PC-3 (cell line): ENCODE results near the gene SLC2A13. TPM values are rescaled to one million over a fixed set of nuclear protein-coding genes. Genes with fewer than 3 reads are reported as not detected.

ENCODE experiments used
- ATAC-seq: fragments of 200-7000 bp; cut with Tn5 transposase; 2 replicates; pipeline ENCODE4 v1.9.1; 2020; ENCODE audit warnings: mild to moderate bottlenecking, moderate library complexity
- BruUV-seq: library from RNA; stranded (reverse); fragments of 400-500 nt; replicated peaks from 2 replicates; lab custom pipeline; 2021; lab: Mats Ljungman, UMichigan
- CTCF ChIA-PET: fragments of 300-600 bp; sonication (Branson Sonifier 250); formaldehyde crosslinking; loops from one replicate; lab custom pipeline; 2022; ENCODE audit warnings: antibody characterized with exemption; lab: Charles Lee
- POLR2A ChIA-PET: fragments of 300-600 bp; sonication (Branson Sonifier 250); formaldehyde crosslinking; loops from one replicate; lab custom pipeline; 2022; ENCODE audit warnings: antibody characterized with exemption; ENCODE audit not compliant: unreplicated experiment; lab: Charles Lee
- DNase-seq: peaks from one replicate; pipeline ENCODE4 v3.0.0-alpha.2; 2015
- H2AFZ ChIP-seq: fragments of 300-600 bp; sonication (generic); 2 replicates; pipeline ENCODE4 v1.6.0; 2016; ENCODE audit warnings: antibody characterized with exemption, low read length
- H3F3A ChIP-seq: fragments of 300-600 bp; sonication (generic); one replicate; pipeline ENCODE4 v1.6.0; 2017; ENCODE audit warnings: antibody characterized with exemption, low read length, control low read depth, mild to moderate bottlenecking; ENCODE audit not compliant: unreplicated experiment
- H3K27ac ChIP-seq: fragments of 300-600 bp; sonication (generic); 2 replicates; pipeline ENCODE4 v1.5.1; 2016; ENCODE audit warnings: mild to moderate bottlenecking, low read length
- H3K27me3 ChIP-seq: fragments of 300-600 bp; sonication (generic); 2 replicates; pipeline ENCODE4 v1.6.1; 2016; ENCODE audit warnings: low read length, mixed read lengths
- H3K36me3 ChIP-seq: fragments of 300-600 bp; sonication (generic); 2 replicates; pipeline ENCODE4 v1.6.1; 2016; ENCODE audit warnings: low read depth, mixed run types, low read length, mixed read lengths
- H3K4me1 ChIP-seq: fragments of 300-600 bp; sonication (generic); 2 replicates; pipeline ENCODE4 v1.5.1; 2016; ENCODE audit warnings: low read length; ENCODE audit not compliant: insufficient read depth
- H3K4me2 ChIP-seq: fragments of 300-600 bp; sonication (generic); 2 replicates; pipeline ENCODE4 v1.6.0; 2016; ENCODE audit warnings: low read length
- H3K4me3 ChIP-seq: fragments of 300-600 bp; sonication (generic); 2 replicates; pipeline ENCODE4 v1.5.1; 2016; ENCODE audit warnings: mild to moderate bottlenecking, low read length, mixed read lengths
- H3K79me2 ChIP-seq: fragments of 300-600 bp; sonication (generic); 2 replicates; pipeline ENCODE4 v1.6.1; 2017; ENCODE audit warnings: low read length, mixed read lengths
- H3K9ac ChIP-seq: fragments of 300-600 bp; sonication (generic); 2 replicates; pipeline ENCODE4 v1.6.0; 2016; ENCODE audit warnings: mild to moderate bottlenecking, low read length
- H3K9me2 ChIP-seq: fragments of 300-600 bp; sonication (generic); replicated peaks from 2 replicates; pipeline ENCODE4 v1.6.1; 2016; ENCODE audit warnings: mixed run types, low read length, mixed read lengths
- H3K9me3 ChIP-seq: fragments of 300-600 bp; sonication (generic); 2 replicates; pipeline ENCODE4 v1.6.1; 2016; ENCODE audit warnings: low read length, mixed read lengths
- H4K20me1 ChIP-seq: fragments of 300-600 bp; sonication (generic); 2 replicates; pipeline ENCODE4 v1.6.1; 2016; ENCODE audit warnings: low read length, mixed read lengths
- EZH2 ChIP-seq: fragments of 300-600 bp; sonication (generic); IDR thresholded peaks from one replicate; pipeline ENCODE4 v1.6.1; 2017; ENCODE audit warnings: antibody characterized with exemption, mild to moderate bottlenecking, low read length; ENCODE audit not compliant: unreplicated experiment
- EZH2phosphoT487 ChIP-seq: fragments of 300-600 bp; sonication (generic); IDR thresholded peaks from 2 replicates; pipeline ENCODE4 v1.6.1; 2018; ENCODE audit warnings: mild to moderate bottlenecking, antibody characterized with exemption, low read length, borderline replicate concordance
- intact Hi-C: fragments of 100-400 bp; cut with micrococcal nuclease; formaldehyde crosslinking; loops from 2 replicates; pipeline ENCODE4 v1.9.0; 2023
- total RNA-seq: library from RNA; depleted of rRNA; stranded (reverse); fragments of >200 nt; gene quantifications from 2 replicates; pipeline ENCODE4 v1.2.3, GENCODE V29; 2014
- TF ChIP-seq, protein P1 (sequence below): fragments of 300-600 bp; sonication (generic); conservative IDR thresholded peaks from 2 replicates; pipeline ENCODE4 v1.5.1; 2017; ENCODE audit warnings: antibody characterized with exemption, low read depth, mild to moderate bottlenecking, low read length

Gene SLC2A13
- total RNA-seq, 1 experiment from 2014 or later = 3.4 TPM

DNA sequence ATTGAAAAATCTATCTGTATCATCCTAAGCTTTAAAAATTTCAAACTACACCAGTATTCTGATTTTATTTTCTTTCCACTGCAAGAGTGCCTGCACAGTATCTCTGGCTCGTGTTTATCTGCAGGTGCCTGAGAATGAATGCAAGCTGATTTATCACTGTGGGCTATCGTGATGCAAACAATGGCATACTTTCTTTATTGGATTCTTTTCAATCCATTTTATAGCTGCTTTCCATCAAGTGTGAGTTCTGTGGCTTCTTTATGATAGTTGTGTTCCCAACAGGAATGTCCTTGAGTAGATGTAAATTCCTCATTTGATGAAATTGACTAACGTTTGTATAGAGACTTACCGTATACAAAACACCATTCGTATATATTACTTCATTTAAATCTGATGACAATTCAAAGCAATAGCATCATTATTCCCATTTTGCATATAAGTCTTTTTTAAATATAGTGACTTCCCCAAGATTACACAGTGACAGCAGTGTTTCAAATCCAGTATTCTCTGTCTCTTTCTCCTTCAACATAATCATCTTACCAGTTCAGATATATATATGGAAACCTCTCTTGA is 326.0 kb downstream of the SLC2A13 start:
- Histone ChIP-seq H3K27ac (no peak overlapping the region), H2AFZ (no peak overlapping the region), H3K9ac (no peak overlapping the region), H4K20me1 (no peaks in the 10 kb centered on the region), H3K9me2 (no peaks in the 10 kb centered on the region), H3K4me3 (no peak overlapping the region), H3K4me2 (no peak overlapping the region), H3K27me3 (no peaks in the 10 kb centered on the region), H3K79me2 (no peaks in the 10 kb centered on the region), H3F3A (no peaks in the 10 kb centered on the region), H3K36me3 (no peaks in the 10 kb centered on the region), H3K4me1 (no peaks in the 10 kb centered on the region), H3K9me3 (no peaks in the 10 kb centered on the region)
- CTCF ChIA-PET = no interaction called here
- intact Hi-C loops = no loop called here
- TF ChIP-seq, protein P1, sequence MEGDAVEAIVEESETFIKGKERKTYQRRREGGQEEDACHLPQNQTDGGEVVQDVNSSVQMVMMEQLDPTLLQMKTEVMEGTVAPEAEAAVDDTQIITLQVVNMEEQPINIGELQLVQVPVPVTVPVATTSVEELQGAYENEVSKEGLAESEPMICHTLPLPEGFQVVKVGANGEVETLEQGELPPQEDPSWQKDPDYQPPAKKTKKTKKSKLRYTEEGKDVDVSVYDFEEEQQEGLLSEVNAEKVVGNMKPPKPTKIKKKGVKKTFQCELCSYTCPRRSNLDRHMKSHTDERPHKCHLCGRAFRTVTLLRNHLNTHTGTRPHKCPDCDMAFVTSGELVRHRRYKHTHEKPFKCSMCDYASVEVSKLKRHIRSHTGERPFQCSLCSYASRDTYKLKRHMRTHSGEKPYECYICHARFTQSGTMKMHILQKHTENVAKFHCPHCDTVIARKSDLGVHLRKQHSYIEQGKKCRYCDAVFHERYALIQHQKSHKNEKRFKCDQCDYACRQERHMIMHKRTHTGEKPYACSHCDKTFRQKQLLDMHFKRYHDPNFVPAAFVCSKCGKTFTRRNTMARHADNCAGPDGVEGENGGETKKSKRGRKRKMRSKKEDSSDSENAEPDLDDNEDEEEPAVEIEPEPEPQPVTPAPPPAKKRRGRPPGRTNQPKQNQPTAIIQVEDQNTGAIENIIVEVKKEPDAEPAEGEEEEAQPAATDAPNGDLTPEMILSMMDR = no peak
- no peak for TF ChIP-seq EZH2
- TF ChIP-seq EZH2phosphoT487 = no peak
- ATAC-seq = no peak
- POLR2A ChIA-PET = no interaction called here
- no peak for DNase-seq
- BruUV-seq = no TSS peak

DNA sequence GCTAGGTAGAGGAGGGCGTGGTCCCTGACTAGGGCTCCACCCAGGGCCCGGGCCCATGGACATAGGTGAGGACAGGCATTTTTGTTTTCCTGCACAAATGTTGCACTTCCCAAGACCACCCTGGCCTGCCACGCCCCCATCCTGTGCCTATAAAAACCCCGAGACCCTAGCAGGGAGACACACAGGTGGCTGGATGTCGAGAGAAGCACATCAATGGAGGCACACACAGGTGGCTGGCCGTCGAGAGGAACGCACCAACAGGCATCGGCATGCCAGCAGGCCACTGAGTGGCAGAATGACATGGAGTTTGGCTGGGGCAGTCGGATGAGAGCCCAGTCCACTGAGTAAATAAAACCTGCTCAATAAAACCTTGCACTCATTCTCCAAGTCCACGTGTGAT is 328.4 kb downstream of the SLC2A13 start:
- BruUV-seq = no TSS peak
- H3K79me2 ChIP-seq = no peaks in the 10 kb centered on the region
- DNase-seq (no peak), ATAC-seq (no peak)
- intact Hi-C loops = no loop called here
- H2AFZ ChIP-seq = no peak overlapping the region
- no peaks in the 10 kb centered on the region for H3K36me3 ChIP-seq
- no peaks in the 10 kb centered on the region for H3K27me3 ChIP-seq
- H3K4me1 ChIP-seq = no peaks in the 10 kb centered on the region
- TF ChIP-seq EZH2phosphoT487 = no peak
- TF ChIP-seq EZH2 = no peak
- TF ChIP-seq, protein P1 = no peak
- no peaks in the 10 kb centered on the region for H3K9me2 ChIP-seq
- H3K9me3 ChIP-seq = no peaks in the 10 kb centered on the region
- H3K4me2 ChIP-seq = no peak overlapping the region
- POLR2A ChIA-PET = no interaction called here
- no peaks in the 10 kb centered on the region for H4K20me1 ChIP-seq
- no peak overlapping the region for H3K4me3 ChIP-seq
- no peak overlapping the region for H3K27ac ChIP-seq
- H3K9ac ChIP-seq = no peak overlapping the region
- H3F3A ChIP-seq = no peaks in the 10 kb centered on the region
- CTCF ChIA-PET = no interaction called here

DNA sequence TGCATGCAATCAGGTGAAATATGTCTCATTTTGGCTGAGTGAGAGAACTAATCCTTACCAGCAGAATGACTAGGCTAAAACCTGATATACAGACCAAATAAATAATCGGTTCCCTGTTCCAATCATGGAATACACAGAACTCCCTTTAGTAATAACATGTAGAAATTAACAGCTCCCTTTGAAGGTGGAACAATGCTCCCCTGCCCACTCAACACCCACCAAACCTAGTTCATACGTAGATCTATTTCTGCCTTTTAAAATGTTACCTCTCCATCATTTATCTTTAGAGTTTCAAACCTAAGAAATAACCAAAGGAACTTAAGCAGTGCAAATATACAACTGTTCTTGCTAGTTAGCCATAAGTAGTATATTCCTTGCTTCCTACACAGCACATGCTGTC is 332.6 kb downstream of the SLC2A13 start:
- POLR2A ChIA-PET = no interaction called here
- no peak overlapping the region for H3K27ac ChIP-seq
- H3K9me3 ChIP-seq = no peaks in the 10 kb centered on the region
- ATAC-seq = no peak
- H3F3A ChIP-seq = no peaks in the 10 kb centered on the region
- no peaks in the 10 kb centered on the region for H3K4me1 ChIP-seq
- BruUV-seq = no TSS peak
- intact Hi-C loops = no loop called here
- no peaks in the 10 kb centered on the region for H3K9me2 ChIP-seq
- no peak for TF ChIP-seq EZH2
- no peak for TF ChIP-seq EZH2phosphoT487
- TF ChIP-seq, protein P1 = no peak
- DNase-seq = no peak
- H3K36me3 ChIP-seq = no peaks in the 10 kb centered on the region
- H3K9ac ChIP-seq = no peak overlapping the region
- H3K27me3 ChIP-seq = no peaks in the 10 kb centered on the region
- no peaks in the 10 kb centered on the region for H3K79me2 ChIP-seq
- H4K20me1 ChIP-seq = no peaks in the 10 kb centered on the region
- H3K4me2 ChIP-seq = no peak overlapping the region
- H2AFZ ChIP-seq = no peak overlapping the region
- no peak overlapping the region for H3K4me3 ChIP-seq
- CTCF ChIA-PET = no interaction called here
